Breast epithelium (tissue), 4 donors: ENCODE results near the gene COTL1. TPM values are rescaled to one million over a fixed set of nuclear protein-coding genes. Genes with fewer than 3 reads are reported as not detected.
"Not testable (repeated sequence)": the region's sequence is repeated elsewhere in the genome, so short reads cannot be mapped to it uniquely, and the experiment has no call there.

ENCODE experiments used
- DNase-seq, 2 donors: peaks; one replicate each; pipeline ENCODE4 v3.0.0-alpha.2; 2019; ENCODE audit warnings: low spot score in 2 of 2
- H3K27ac ChIP-seq, 2 donors: fragments of 200-600 bp; sonication (generic) in 1 of 2; one replicate each; pipeline ENCODE4 v1.5.1; 2016 to 2019; ENCODE audit warnings: mild to moderate bottlenecking in 1 of 2
- H3K27me3 ChIP-seq, 2 donors: fragments of 200-600 bp; sonication (generic) in 1 of 2; one replicate each; pipeline versions ENCODE4 v1.5.1 to v1.6.0; 2017 to 2019; ENCODE audit warnings: control low read depth in 1 of 2, mild to moderate bottlenecking in 1 of 2
- H3K36me3 ChIP-seq: fragments of 200-600 bp; one replicate; pipeline ENCODE4 v1.5.1; 2019
- H3K4me1 ChIP-seq, 2 donors: fragments of 200-600 bp; sonication (generic); one replicate each; pipeline ENCODE4 v1.5.1; 2016 to 2019; ENCODE audit warnings: control low read depth in 1 of 2
- H3K4me3 ChIP-seq, 3 donors: fragments of 200-600 bp; sonication (generic); 1 replicate in 2 of 3; 2 replicates in 1 of 3; pipeline ENCODE4 v1.5.1; 2016 to 2019; ENCODE audit warnings: mild to moderate bottlenecking in 3 of 3, moderate library complexity in 2 of 3
- H3K9me3 ChIP-seq, 2 donors: fragments of 200-600 bp; sonication (generic) in 1 of 2; one replicate each; pipeline ENCODE4 v1.5.1; 2016 to 2019; ENCODE audit warnings: control low read depth in 1 of 2
- CTCF ChIP-seq, 3 donors: fragments of 450-650 bp; IDR thresholded peaks; one replicate each; pipeline ENCODE4 v1.5.1; 2016 to 2017; ENCODE audit warnings: antibody characterized with exemption in 3 of 3, mild to moderate bottlenecking in 3 of 3, moderate library complexity in 3 of 3
- POLR2A ChIP-seq: fragments of 450-650 bp; IDR thresholded peaks from one replicate; pipeline ENCODE4 v1.6.1; 2016; ENCODE audit warnings: antibody characterized with exemption, mild to moderate bottlenecking, moderate library complexity
- POLR2AphosphoS5 ChIP-seq, 3 donors: sonication (generic); formaldehyde crosslinking; IDR thresholded peaks; one replicate each; pipeline ENCODE4 v1.6.1; 2017; ENCODE audit warnings: antibody characterized with exemption in 3 of 3
- intact Hi-C: fragments of 100-400 bp; cut with DNase I; formaldehyde crosslinking; loops from one replicate; pipeline ENCODE4 v1.15.1; 2023; ENCODE audit warnings: low total_unique reads
- total RNA-seq, 3 donors: library from RNA; depleted of rRNA; stranded (reverse); fragments of >200 nt; gene quantifications; one replicate each; pipeline ENCODE4 v1.1.0, GENCODE V29; 2016

Gene COTL1
- total RNA-seq, 3 donors from 2014 or later, result 22.0 to 49.2 (median 44.6) TPM

GRCh38 chr16:84633622-84634021, 15.7 kb upstream of the COTL1 start:
- Histone ChIP-seq H3K27me3 (no peaks in the 10 kb centered on the region), H3K27ac (no peak overlapping the region), H3K4me3 (no peak overlapping the region), H3K9me3 (no peaks in the 10 kb centered on the region), H3K4me1 (no peaks in the 10 kb centered on the region), H3K36me3 (no peaks in the 10 kb centered on the region)
- DNase-seq, result no peak
- intact Hi-C loops, result no loop called here
- TF ChIP-seq POLR2A, result no peak
- no peak for TF ChIP-seq CTCF (IDR thresholded peaks at IDR 0.05)

GRCh38 chr16:84632862-84633261, 15.0 kb upstream of the COTL1 start:
- intact Hi-C loops, H3K27ac ChIP-seq, H3K9me3 ChIP-seq, H3K36me3 ChIP-seq, DNase-seq, H3K4me1 ChIP-seq, H3K27me3 ChIP-seq, H3K4me3 ChIP-seq: not testable (repeated sequence)

GRCh38 chr16:84631886-84632285, 14.0 kb upstream of the COTL1 start:
- H3K27me3 ChIP-seq, result no peaks in the 10 kb centered on the region
- intact Hi-C loops, result no loop called here
- H3K9me3 ChIP-seq, result no peaks in the 10 kb centered on the region
- H3K4me3 ChIP-seq, result no peak overlapping the region
- no peaks in the 10 kb centered on the region for H3K36me3 ChIP-seq
- no peak overlapping the region for H3K27ac ChIP-seq
- TF ChIP-seq POLR2A (no peak), CTCF (IDR thresholded peaks at IDR 0.05) (no peak), POLR2AphosphoS5 (IDR thresholded peaks at IDR 0.05) (no peak)
- H3K4me1 ChIP-seq, result no peaks in the 10 kb centered on the region
- no peak for DNase-seq

GRCh38 chr16:84631153-84631466, 13.2 kb upstream of the COTL1 start:
- Histone ChIP-seq H3K4me3 (no peak overlapping the region), H3K4me1 (no peaks in the 10 kb centered on the region), H3K27ac (no peak overlapping the region), H3K27me3 (no peaks in the 10 kb centered on the region), H3K9me3 (no peaks in the 10 kb centered on the region), H3K36me3 (no peaks in the 10 kb centered on the region)
- no peak for DNase-seq
- intact Hi-C loops, result no loop called here
- TF ChIP-seq POLR2A (no peak), CTCF (IDR thresholded peaks at IDR 0.05) (no peak), POLR2AphosphoS5 (IDR thresholded peaks at IDR 0.05) (no peak)

GRCh38 chr16:84630446-84631152, 12.7 kb upstream of the COTL1 start:
- no peak overlapping the region for H3K4me3 ChIP-seq
- H3K27ac ChIP-seq, result no peak overlapping the region
- no peaks in the 10 kb centered on the region for H3K4me1 ChIP-seq
- intact Hi-C loops, result no loop called here
- DNase-seq, result no peak
- H3K9me3 ChIP-seq, result no peaks in the 10 kb centered on the region
- TF ChIP-seq POLR2AphosphoS5 (IDR thresholded peaks at IDR 0.05) (no peak), CTCF (IDR thresholded peaks at IDR 0.05) (no peak), POLR2A (no peak)
- H3K36me3 ChIP-seq, result no peaks in the 10 kb centered on the region
- no peaks in the 10 kb centered on the region for H3K27me3 ChIP-seq

GRCh38 chr16:84630009-84630408, 12.1 kb upstream of the COTL1 start:
- no peaks in the 10 kb centered on the region for H3K4me1 ChIP-seq
- H3K9me3 ChIP-seq, result no peaks in the 10 kb centered on the region
- H3K27ac ChIP-seq, result no peak overlapping the region
- H3K27me3 ChIP-seq, result no peaks in the 10 kb centered on the region
- intact Hi-C loops, result no loop called here
- no peaks in the 10 kb centered on the region for H3K36me3 ChIP-seq
- no peak overlapping the region for H3K4me3 ChIP-seq
- TF ChIP-seq CTCF (IDR thresholded peaks at IDR 0.05) (no peak), POLR2AphosphoS5 (IDR thresholded peaks at IDR 0.05) (no peak), POLR2A (no peak)
- DNase-seq, result no peak
